ENCODE measurements around the gene TRIM36.

Gene TRIM36, protein sequence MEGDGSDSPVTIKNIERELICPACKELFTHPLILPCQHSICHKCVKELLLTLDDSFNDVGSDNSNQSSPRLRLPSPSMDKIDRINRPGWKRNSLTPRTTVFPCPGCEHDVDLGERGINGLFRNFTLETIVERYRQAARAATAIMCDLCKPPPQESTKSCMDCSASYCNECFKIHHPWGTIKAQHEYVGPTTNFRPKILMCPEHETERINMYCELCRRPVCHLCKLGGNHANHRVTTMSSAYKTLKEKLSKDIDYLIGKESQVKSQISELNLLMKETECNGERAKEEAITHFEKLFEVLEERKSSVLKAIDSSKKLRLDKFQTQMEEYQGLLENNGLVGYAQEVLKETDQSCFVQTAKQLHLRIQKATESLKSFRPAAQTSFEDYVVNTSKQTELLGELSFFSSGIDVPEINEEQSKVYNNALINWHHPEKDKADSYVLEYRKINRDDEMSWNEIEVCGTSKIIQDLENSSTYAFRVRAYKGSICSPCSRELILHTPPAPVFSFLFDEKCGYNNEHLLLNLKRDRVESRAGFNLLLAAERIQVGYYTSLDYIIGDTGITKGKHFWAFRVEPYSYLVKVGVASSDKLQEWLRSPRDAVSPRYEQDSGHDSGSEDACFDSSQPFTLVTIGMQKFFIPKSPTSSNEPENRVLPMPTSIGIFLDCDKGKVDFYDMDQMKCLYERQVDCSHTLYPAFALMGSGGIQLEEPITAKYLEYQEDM

DNA sequence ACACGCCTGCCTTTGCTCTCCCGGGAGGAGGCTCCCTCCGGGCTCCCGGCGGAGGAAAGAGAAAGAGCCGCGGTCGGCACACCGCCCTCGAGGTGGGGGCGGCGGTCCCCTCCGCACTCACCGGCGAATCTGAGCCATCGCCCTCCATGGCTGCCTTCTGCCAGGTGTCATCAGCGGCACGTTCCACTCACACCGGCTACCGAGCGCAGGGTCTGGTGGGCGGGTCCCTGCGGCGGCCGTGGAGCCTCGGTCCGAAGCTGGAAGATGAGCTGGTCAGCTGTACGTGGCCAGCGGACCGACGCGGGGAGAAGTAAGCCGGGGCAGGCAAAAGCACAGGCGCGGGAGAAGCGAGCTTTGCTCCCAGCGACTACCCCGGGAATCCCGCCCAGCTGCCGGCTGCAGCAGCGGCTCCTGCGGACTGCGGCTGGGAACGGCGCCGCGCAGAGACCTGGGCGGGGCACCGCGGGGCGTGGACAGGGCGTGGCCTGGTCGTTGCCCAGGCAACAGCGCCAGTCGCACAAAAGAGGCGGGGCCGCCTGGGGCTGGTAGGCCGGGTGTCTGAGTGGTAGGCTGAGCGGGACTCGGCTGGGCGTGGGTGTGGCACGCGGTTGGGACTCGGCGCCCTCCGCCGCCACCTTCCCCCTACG, at the start of gene TRIM36:
Gene TRIM36, minus strand, starts transcription at position 422 of the 647 bp plus-strand sequence. Its CDS starts 274 bp downstream, at position 148.
- TF ChIP-seq, protein P1, sequence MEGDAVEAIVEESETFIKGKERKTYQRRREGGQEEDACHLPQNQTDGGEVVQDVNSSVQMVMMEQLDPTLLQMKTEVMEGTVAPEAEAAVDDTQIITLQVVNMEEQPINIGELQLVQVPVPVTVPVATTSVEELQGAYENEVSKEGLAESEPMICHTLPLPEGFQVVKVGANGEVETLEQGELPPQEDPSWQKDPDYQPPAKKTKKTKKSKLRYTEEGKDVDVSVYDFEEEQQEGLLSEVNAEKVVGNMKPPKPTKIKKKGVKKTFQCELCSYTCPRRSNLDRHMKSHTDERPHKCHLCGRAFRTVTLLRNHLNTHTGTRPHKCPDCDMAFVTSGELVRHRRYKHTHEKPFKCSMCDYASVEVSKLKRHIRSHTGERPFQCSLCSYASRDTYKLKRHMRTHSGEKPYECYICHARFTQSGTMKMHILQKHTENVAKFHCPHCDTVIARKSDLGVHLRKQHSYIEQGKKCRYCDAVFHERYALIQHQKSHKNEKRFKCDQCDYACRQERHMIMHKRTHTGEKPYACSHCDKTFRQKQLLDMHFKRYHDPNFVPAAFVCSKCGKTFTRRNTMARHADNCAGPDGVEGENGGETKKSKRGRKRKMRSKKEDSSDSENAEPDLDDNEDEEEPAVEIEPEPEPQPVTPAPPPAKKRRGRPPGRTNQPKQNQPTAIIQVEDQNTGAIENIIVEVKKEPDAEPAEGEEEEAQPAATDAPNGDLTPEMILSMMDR (IDR thresholded peaks at IDR 0.05; ENCODE audit: insufficient read depth, low read depth, low read length, missing control alignments), result peak; percentile 10
- peak within 1 kb of the TSS; percentile 84 for H3K4me3 ChIP-seq (ENCODE audit: low read depth, low read length)
- DNase-seq (ENCODE audit: low read depth), result peak; percentile 94

DNA sequence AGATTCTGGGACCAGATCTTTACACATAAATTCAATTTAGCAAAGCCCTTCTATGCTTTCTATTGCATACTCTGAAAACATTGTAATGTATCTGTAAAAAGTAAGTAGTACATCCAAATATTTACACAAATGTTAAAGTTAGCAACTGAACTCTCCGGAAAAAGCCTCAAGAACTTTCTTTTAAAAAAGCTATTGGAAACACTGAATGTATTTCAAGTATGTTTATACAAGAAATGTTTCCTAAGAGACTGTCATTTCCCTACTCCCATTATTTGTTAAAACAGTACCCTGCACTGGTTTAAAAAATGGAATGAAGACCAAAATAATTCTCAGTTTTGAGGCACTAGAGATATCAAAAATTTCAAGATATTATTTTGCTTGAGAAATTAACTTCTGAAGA, 44.8 kb upstream of the TRIM36 start:
- TF ChIP-seq, protein P1 (IDR thresholded peaks at IDR 0.05; ENCODE audit: insufficient read depth, low read depth, low read length, missing control alignments), result no peak
- DNase-seq (ENCODE audit: low read depth), result no peak
- H3K4me3 ChIP-seq (ENCODE audit: low read depth, low read length), result no peak overlapping the region

DNA sequence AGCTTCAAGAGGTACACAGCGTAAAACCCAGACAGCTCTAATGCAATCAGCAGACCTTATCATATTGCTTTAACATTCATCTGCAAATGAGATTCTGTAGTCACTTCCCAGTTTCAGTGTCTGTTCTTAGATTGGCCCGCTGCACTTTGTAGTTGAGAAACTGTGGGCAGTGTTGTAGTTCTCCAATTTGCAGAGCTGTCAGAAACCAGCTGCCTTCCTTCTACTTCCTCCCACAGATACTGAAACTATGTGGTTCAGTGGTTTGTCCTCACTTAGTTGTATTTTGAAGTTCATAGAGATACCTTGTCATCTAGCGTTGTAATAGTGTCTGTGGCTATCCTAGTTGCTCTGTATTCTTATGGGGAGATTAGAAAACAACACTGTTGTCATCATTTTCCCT, 39.6 kb upstream of the TRIM36 start:
- peak; percentile 94 for DNase-seq (ENCODE audit: low read depth)
- H3K4me3 ChIP-seq (ENCODE audit: low read depth, low read length), result no peak overlapping the region
- TF ChIP-seq, protein P1 (IDR thresholded peaks at IDR 0.05; ENCODE audit: insufficient read depth, low read depth, low read length, missing control alignments), result no peak

DNA sequence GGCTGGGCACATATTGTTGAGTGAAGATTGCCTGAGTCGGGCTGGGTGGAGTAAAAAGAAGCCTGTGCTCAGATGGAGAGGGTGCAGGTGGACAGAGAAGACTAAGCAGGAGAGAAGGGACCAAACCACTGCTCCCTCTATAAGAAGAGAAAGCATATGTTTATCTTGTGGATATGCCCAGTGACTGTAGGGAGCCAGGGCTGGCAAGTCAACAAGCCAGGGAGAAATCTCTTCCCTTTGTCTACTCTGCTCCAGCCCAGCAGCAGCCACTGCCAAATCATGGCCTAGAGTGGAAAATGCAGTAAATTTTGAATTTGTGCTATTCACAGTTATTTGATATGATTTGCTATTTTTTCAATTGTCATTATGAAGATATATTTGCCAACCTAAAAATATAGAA, 33.2 kb upstream of the TRIM36 start:
- H3K4me3 ChIP-seq (ENCODE audit: low read depth, low read length), result no peak overlapping the region
- DNase-seq (ENCODE audit: low read depth), result no peak
- TF ChIP-seq, protein P1 (IDR thresholded peaks at IDR 0.05; ENCODE audit: insufficient read depth, low read depth, low read length, missing control alignments), result no peak

DNA sequence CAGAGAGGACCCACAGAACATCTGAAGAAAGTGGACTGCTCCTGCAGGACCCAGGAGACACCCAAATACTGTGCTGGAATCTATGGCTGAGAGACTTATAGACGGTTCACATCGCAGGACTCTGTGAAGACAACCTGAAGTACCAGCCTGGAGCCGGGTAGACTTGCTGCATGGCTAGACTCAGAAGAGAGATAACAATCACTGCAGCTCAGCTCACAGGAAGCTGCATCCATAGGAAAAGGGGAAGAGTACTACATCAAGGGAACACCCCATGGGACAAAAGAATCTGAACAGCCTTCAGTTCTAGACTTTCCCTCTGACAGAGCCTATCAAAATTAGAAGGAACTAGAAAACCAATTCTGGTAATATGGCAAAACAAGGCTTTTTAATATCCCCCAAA, 26.5 kb upstream of the TRIM36 start:
- TF ChIP-seq, protein P1 (IDR thresholded peaks at IDR 0.05; ENCODE audit: insufficient read depth, low read depth, low read length, missing control alignments), result no peak
- no peak for DNase-seq (ENCODE audit: low read depth)
- H3K4me3 ChIP-seq (ENCODE audit: low read depth, low read length), result no peak overlapping the region

DNA sequence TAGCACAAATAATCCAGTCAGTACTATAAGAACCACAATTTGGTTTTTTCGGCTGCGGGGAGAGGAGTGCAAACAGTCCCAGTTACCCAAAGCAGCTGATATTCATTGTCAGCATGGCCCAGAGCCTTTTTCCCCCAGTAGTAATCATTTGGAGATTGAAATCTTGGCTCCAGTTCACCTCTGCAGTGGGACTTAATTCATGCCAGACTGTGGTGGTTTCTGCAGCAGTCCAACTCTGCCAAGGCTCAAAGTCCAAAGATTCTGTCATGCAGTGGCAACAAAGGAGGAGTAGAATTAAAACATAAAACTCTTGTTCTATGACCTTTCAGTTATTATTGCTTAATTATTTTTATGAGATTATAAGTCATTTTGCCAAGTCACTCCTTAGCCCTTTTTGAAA, 25.0 kb upstream of the TRIM36 start:
- TF ChIP-seq, protein P1 (IDR thresholded peaks at IDR 0.05; ENCODE audit: insufficient read depth, low read depth, low read length, missing control alignments), result no peak
- no peak overlapping the region for H3K4me3 ChIP-seq (ENCODE audit: low read depth, low read length)
- DNase-seq (ENCODE audit: low read depth), result no peak

Data from GM12865 (cell line).